HG02938 (cell line): ENCODE results near the gene LRP4.

Experiments used
- ATAC-seq: cut with Tn5 transposase; IDR thresholded peaks from one replicate; pipeline ENCODE4 v1.9.1; 2021; ENCODE audit warnings: mild to moderate bottlenecking, moderate library complexity; ENCODE audit not compliant: unreplicated experiment

Gene LRP4

GRCh38 chr11:46918788-46919513, 601 bp upstream of the LRP4 start:
- ATAC-seq = no peak

DNA sequence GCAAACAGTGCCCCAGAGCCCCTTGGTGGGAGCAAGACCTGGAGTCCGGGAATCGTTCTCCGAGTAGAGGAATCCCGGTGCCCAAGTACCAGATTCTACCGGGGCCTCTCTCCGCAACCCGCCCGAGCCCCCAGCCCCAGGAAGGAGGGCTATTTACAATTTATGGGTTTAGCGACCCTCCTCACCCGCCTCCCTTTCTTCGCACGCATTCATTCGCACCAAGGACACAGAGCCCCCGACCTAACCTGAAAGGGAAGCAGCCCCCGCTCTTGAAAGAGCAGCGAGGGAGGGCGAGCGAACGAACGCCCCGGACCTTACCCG, 628 bp downstream of the LRP4 start:
- no peak for ATAC-seq

- no peak for ATAC-seq
Observed at GRCh38 chr11:46917109-46917761, 1.1 kb downstream of the LRP4 start.

DNA sequence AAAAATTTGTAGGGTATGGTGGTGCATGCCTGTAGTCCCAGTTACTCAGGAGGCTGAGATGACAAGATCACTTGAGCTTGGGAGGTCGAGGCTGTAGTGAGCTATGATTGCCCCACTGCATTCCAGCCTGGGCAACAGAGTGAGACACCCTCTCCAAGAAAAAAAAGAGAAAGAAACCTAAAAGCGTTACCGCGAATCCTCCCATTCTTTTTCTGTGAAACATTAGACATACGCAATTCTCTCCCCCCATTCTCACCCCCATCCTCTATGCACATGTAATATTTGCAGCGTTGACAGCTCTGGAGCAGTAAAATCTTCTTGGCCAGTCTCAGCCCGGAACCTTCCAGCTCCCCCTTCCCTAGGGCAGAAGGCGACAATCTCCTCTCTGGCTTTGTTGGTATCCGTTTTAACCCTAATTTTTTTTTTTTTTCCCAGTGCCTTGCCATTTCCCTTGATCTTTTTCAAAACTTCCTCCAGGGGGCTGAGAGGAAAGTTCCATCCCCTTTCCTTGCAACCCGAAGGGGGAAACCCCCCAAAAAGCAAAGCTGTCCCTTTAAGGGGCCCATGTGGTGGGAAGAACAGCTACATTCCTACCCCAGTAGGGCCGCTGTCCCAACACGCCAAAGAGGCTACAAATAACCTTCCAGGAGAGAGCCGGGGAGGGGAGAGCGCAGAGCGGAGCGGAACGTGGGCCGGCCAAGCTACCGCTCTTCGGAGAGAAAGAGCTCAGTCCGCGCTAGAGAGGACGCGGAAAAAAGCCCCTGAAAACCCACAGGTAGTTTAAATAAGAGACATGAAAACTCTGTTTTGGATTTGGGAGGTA, 1.9 kb downstream of the LRP4 start:
- ATAC-seq = no peak

GRCh38 chr11:46914910-46915309, 3.4 kb downstream of the LRP4 start:
- no peak for ATAC-seq

DNA sequence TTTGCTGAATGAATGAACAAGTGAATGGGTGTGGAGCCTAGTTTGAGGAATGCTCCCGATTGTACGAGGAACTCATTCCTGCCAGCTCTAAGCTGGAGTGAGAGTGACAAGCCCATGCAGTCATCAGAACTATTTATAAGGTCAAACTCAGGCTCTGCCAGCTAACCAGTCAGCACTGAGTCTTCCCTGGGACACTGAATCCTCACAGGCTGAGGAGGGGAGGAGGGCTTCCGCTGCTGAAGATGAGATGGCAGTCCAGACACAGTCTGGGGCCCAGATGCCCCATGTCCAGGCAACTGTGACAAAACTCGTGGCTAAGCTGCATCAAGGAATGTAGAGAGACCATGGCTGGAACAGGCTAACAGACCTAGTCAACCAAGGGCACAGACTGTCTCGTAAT, 4.0 kb downstream of the LRP4 start:
- no peak for ATAC-seq

DNA sequence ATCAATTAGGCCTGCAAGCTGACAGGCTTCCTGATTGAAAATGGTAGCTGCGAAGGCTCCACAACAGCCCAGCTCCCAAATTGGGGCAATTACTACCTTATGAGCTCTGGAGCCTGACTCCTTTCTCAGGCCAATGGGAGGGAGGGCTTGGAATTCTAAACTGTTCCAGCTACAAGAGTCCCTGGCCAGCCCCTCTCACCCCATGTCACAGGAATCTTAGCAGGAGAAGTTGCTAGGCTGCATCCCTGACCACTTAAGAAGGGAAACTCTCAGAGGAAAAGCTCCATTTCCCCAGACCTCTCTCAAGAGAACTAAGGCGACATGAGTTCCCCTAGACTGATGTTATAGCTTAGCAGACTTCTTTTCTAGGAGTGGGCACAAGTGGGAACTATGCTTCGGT, 4.9 kb downstream of the LRP4 start:
- ATAC-seq = no peak

DNA sequence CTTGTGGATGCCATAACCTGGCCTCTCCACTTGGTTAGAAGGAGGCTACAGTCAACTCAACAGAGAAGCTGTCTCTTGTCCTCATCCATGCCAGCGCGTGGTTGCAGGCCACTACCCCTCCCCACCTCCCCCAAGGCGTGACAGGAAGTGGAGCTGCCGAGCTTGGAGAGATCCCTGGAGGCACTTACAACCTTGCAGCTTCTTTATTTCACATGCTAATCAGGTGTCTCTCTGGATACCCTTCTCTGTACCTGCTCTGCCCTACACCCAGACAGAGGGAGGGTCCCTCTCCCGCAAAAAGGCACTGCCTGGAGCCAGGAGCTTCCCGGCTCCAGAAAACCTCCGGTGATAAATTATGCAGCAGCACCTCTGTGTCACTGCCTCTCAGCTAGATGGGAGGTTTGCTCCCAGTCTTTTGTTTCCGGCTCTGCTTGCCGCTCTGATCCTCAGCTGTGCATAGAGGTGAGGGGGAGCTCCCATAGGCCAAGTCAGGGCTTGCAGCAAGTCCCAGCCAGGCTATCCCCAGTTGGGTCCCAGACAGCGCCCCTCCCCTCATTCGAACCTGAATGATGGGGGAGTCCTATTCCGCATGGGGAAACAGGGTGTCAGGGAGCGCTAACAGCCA, 5.7 kb downstream of the LRP4 start:
- ATAC-seq = no peak

DNA sequence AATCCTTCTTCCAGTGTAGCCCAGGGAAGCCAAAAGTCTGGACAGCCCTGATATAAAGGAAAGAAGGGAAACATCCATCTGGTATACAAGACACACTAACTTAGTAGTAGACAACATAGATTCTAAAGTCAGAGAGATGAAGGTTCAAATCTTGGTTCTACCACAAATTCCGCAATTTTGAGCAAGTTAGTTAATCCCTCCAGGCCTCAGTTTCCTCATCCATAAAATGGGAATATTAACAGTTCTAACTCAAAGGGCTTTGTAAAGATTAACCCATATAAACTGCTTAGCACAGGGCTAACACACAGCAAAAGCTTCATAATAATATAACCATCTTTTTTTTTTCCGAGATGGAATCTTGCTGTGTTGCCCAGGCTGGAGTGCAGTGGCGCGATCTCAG, 10.7 kb downstream of the LRP4 start:
- no peak for ATAC-seq

- no peak for ATAC-seq
Observed at GRCh38 chr11:46906609-46907041, 11.7 kb downstream of the LRP4 start.

DNA sequence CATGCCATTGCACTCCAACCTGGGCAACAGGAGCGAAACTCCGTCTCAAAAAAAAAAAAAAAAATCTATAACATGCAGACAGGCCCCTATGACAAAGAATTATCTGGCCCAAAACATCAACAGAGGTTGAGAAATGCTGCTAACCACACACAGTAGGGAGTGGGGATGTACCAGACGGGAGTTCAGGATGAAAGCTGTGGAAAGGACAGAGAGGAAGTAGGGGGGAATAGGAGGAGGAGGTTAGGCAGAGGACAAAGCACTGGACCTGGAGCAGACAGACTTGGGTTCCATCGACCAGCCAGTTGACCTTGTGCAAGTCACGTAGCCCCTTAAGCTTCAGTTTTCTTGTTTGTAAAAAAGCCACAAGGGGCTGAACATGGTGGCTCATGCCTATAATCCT, 12.5 kb downstream of the LRP4 start:
- ATAC-seq = no peak

DNA sequence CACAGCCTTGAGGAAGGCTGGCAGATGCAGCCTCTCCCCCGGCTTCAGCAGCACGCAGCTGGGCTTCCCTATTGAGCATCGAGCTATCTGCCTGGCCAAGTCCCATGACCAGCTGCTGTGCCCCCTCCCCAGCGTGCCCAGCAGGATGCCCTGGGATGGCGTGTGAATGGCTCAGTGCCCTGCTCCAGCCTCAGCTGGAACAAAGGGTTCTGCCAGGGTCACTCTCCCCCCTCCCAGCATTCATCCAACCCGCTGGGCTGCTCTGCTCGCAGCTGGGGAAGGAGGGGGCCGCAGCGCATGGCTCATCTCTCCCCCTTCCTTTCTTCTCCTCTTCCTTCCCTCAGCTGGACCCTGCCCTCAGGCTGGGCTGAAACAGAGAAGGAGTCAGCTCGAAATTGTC, 14.5 kb downstream of the LRP4 start:
- no peak for ATAC-seq

DNA sequence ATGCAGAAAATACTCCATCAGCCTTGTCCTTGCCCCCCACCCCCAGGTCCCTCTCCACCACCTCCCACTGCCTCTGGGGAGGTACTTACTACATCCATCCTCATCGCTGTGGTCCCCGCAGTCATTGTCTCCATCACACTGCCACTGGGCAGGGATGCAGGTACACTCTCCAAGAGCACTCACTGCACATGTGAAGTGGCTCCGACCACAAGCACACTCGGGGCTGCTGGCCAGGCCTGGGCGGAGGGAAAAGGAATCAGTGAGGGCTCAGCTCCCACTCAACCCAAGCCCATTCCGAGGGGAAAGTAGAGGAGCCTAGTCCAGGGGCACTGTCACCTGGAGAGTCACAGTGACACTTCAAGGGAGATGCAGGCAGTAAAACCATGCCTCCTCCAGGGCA, 15.7 kb downstream of the LRP4 start:
- ATAC-seq = no peak

- no peak for ATAC-seq
Observed at GRCh38 chr11:46901156-46901555, 17.2 kb downstream of the LRP4 start.

DNA sequence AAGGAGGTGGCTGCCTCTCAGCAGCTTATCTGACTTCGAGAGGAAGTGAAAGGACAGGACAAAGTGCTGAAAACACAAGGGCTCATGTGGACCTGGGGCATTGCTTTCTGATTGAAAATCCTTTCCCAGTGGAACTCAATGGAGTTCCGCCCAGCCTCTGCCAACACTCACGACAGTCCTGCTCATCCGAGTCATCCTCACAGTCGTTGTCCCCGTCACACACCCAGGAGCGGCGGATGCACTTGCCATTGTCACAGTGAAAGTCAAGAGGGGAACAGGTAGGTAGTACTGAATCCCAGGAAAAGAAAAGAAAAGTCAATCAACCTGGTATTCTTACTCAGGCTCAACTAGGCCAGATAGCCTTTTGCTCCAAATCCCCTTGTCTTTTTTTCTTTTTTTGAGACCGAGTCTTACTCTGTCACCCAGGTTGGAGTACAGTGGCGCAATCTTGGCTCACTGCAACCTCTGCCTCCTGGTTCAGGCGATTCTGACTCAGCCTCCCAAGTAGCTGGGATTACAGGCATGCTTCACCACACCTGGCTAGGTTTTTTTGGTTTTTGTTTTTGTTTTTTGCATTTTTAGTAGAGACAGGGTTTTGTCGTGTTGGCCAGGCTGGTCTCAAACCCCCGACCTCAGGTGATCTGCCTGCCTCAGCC, 18.1 kb downstream of the LRP4 start:
- no peak for ATAC-seq

GRCh38 chr11:46899501-46900025, 18.8 kb downstream of the LRP4 start:
- no peak for ATAC-seq

- ATAC-seq = no peak
Observed at GRCh38 chr11:46898396-46899095, 19.8 kb downstream of the LRP4 start.

- no peak for ATAC-seq
Observed at GRCh38 chr11:46896719-46897406, 21.5 kb downstream of the LRP4 start.

DNA sequence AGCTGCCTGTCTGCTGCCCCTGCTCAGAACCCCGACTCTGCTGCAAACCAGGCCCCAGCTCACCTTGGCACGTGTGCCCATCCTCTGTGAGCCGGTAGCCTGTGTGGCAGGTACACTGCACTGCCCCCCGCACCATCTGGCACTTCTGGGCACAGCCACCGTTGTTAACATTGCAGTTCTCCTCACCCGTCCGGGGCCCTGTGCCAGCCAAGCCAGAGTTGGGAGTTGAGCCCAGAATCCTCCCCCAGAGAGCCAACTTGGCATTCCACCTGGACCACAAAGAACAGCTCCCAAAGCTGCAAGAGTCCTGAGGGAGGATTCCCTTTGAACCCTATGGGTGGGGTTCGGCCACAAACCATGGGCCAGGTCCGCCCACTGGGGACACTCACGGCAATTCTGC, 22.5 kb downstream of the LRP4 start:
- ATAC-seq = no peak

DNA sequence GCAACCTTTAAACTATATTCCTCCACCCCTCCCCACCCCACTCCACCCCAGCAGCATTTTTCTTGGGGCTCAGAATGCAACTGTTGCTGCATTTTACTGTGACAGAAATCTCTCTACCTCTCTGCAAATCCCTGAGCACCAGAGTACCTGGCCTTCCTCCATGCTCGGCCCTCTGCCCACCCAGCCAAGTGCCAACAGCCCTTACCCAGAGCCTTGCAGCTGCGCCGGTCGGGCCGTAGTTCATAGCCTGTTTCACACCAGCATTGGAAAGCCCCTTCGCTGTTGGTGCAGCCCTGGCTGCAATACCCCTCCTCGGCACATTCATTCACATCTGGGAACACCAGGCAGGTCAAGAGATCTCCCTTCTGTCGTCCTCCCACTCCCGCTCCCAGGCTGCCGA, 23.4 kb downstream of the LRP4 start:
- no peak for ATAC-seq
